GDM1 (cell line): ENCODE measurements around the gene GPR137B.

ENCODE experiments used
- DNase-seq: peaks from one replicate; lab custom pipeline; 2025; lab: John Stamatoyannopoulos, UW

GPR137B gene

GRCh38 chr1:236200925-236201324 lies 58.6 kb downstream of the GPR137B start:
- no peak for DNase-seq

DNA sequence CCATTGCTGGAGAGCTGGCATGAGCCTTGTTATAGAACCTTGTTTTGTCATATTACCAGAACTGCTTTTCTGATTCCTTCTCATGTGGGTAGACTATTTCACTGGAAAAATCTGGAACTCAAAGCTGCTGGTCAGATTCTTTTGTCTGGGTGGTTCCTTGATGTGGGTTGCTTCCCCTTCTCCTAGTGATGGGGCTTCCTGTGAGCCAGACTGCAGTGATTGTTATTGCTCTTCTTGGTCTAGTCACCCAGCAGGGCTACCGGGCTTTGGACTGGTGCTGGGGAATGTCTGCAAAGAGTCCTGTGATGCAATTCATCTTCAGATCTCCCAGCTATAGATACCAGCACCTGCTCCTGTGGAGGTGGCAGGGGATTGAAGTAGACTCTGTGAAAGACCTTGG lies 59.4 kb downstream of the GPR137B start:
- DNase-seq, result no peak

- no peak for DNase-seq
These were observed 61.7 kb downstream of the GPR137B start for GRCh38 chr1:236204039-236204438.

- no peak for DNase-seq
These were observed 62.3 kb downstream of the GPR137B start for GRCh38 chr1:236204656-236205055.

GRCh38 chr1:236206548-236206947 lies 64.2 kb downstream of the GPR137B start:
- DNase-seq, result no peak

GRCh38 chr1:236207121-236207520 lies 64.8 kb downstream of the GPR137B start:
- no peak for DNase-seq

DNA sequence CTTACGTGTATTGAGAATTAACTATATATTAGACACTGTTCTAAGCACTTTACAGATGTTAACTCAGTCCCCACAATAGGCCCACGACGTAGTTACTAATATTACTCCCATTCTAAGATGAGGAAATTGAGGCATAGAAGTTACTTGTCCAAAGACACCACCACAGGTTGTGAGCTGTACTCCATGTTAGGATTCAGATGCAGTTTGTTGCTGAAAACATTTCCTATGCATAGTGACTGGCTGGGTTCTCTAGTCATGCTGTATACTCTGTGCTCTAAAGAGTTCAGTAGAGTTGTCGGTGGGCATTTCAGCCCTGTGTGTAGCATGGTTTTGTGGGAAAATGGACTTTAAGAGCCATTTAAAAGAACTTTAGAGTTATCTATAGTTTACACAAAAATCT lies 65.2 kb downstream of the GPR137B start:
- no peak for DNase-seq

DNA sequence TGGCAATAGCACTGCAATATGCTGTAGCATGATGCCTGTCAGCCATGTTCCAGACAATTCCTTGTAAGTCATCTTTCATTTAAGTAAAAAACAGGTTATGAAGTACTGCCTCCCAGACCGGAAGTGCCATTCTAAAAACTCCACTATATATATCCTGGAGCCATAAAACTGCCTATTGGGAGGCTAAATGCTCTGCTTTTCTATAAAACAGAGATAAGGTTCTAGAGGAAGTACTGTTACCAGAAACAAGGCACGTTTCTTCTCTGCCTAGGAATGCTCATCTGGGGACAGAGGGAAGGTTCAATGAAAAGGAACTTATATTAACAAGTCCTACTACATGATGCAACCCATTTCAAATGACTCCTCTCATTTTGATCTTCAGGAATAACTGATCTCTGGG lies 66.8 kb downstream of the GPR137B start:
- no peak for DNase-seq

DNA sequence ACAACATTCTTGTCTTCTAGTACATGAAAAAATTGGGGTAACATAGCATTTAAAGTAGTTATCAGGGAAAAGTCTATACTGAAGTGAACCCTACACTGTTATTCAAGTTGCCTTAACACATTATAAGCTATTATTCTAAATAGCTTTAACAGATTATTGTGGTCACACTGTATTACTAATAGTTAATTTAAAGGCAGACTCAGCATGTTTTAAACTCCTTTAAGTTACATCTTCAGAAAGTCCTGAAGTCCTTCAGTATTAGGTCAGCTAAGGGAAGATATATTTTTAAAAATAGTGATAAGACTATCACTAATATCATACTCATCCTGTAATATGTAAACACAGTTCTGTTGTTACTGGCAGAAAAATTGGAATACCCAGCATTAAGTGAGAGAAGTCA lies 67.4 kb downstream of the GPR137B start:
- DNase-seq, result no peak

- DNase-seq, result no peak
These were observed 69.5 kb downstream of the GPR137B start for GRCh38 chr1:236211815-236212214.

DNA sequence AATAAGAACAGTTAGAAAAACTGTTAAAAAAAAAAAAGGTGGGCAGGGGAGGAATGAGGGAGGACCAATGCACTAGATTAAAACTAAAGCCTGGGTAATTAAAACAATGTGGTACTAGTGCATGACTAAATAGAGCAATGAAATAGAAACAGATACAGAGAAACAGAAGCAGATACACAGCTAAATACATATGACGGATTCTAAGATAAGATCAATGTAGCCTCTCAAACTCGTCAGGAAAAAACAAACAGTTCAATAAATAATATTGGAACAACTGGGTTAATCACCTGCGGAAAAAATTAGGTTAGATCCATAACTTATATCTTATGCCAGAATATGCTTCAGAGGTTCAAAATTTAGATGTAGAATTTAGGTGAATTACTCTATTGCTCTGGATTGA lies 71.2 kb downstream of the GPR137B start:
- DNase-seq, result no peak

DNA sequence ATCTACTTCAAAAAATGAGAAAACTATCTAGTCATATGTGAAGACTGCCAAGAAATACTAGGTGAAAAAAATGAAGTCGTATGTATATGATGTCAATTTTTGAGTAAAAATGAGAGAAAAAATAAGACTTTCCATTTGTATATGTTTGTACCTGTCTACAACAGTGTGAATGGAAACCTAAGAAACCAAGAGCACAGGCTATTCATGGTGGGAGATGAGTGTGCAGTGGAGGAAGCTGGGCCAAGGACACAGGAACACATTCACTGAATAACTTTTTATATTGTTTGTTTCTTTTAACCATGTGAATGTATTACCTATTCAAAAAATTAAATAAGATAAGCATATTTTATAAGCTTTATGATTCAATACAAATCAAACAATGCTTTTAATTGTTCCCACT lies 72.4 kb downstream of the GPR137B start:
- no peak for DNase-seq

GRCh38 chr1:236220473-236220872 lies 78.1 kb downstream of the GPR137B start:
- no peak for DNase-seq

- no peak for DNase-seq
These were observed 80.3 kb downstream of the GPR137B start for GRCh38 chr1:236222632-236223031.

- no peak for DNase-seq
These were observed 86.1 kb downstream of the GPR137B start for GRCh38 chr1:236228411-236228810.

DNA sequence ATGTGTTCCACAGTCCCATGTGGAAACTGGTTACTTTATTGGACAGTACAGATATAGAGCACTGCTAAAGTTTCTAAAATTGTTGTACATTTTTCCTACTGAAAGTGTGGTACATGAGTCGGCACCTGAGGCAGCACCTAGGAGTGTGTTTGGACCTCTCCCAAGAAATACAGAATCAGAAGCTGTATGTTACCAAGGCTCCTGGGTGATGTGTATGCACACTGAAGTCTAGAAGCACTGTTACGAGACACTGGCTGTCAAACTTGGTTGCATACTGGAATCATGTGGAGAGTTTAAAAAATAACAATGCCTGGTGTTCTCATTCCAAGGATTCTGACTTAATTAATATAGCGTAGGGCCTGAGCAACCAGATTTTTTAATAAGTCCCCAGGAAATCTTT lies 92.8 kb downstream of the GPR137B start:
- DNase-seq, result no peak

- DNase-seq, result no peak
These were observed 96.8 kb downstream of the GPR137B start for GRCh38 chr1:236239092-236239585.

GRCh38 chr1:236240675-236241074 lies 98.3 kb downstream of the GPR137B start:
- DNase-seq, result no peak

GRCh38 chr1:236242568-236242967 lies 100.2 kb downstream of the GPR137B start:
- no peak for DNase-seq

- DNase-seq, result no peak
These were observed 104.9 kb downstream of the GPR137B start for GRCh38 chr1:236247286-236247685.

DNA sequence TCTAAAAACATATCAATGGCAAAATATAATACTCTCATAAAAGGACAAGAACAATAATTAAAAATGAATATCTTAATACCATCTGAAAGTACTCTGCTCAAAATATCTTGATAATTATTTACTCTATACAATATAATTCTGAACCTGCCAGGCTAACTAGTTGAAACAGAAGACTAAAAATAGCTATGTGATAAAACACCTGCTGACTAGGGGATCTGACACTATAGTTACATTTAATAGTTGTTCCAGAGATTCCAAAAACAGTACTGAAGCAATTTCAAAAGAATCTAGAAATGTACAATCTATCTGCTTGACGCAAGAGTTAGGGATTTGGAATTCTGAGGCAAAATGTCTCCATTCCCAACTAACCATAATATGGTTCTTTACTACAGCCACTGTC lies 109.2 kb downstream of the GPR137B start:
- no peak for DNase-seq

- DNase-seq, result no peak
These were observed 110.8 kb downstream of the GPR137B start for GRCh38 chr1:236253119-236253518.

DNA sequence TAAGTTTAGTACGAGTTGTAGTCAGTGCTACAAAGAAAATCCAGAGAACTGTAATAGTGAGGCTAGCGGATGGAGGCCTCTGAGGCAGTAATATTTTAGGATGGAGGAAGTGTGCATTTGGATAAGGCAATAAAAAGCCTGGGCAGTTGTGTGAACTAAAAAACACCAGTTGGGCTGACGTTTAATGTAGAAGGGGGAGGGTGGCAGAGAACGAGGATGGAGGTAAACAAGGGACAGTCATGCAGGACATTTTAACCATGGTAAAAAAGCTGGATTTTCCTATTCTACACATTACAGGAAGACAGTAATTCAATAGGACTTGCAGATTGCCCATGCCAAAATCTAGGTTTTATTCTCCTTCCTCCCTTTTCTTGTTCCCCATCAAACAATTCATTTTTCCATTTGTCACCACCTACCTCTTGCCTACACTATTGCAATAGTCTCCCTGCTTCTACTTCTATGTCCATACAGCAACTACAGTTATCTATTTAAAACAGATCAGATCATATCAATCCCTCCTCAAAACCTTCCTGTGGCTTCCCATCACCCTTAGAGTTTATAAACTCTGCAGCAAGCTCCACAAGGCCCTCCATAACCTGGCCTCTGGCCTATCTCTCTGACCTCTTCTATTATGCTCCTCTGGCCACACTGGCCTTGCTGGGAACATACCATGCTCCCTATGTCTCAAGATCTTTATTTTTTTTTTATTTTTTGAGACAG lies 111.7 kb downstream of the GPR137B start:
- no peak for DNase-seq

GRCh38 chr1:236257216-236257615 lies 114.9 kb downstream of the GPR137B start:
- no peak for DNase-seq
